GM19463 (cell line): ENCODE results near the gene UBR2.
A peak's percentile ranks its signal among the peaks of the same experiment; 100 is the strongest.
"Not testable (repeated sequence)": the region's sequence is repeated elsewhere in the genome, so short reads cannot be mapped to it uniquely, and the experiment has no call there.

Experiments
- ATAC-seq: cut with Tn5 transposase; IDR thresholded peaks from one replicate; pipeline ENCODE4 v1.9.1; 2021; ENCODE audit warnings: mild to moderate bottlenecking, moderate library complexity; ENCODE audit not compliant: unreplicated experiment

The UBR2 gene

GRCh38 chr6:42726026-42726425 lies 162.2 kb downstream of the UBR2 start:
- no peak for ATAC-seq

GRCh38 chr6:42726485-42727086 lies 162.8 kb downstream of the UBR2 start:
- ATAC-seq, result peak; percentile 78

GRCh38 chr6:42727087-42727611 lies 163.3 kb downstream of the UBR2 start:
- ATAC-seq, result no peak

- ATAC-seq, result no peak
Observed at GRCh38 chr6:42727627-42728026, 163.8 kb downstream of the UBR2 start.

GRCh38 chr6:42729731-42730130 lies 165.9 kb downstream of the UBR2 start:
- no peak for ATAC-seq

GRCh38 chr6:42733867-42734481 lies 170.1 kb downstream of the UBR2 start:
- ATAC-seq, result not testable (repeated sequence)

- ATAC-seq, result no peak
Observed at GRCh38 chr6:42735976-42736375, 172.1 kb downstream of the UBR2 start.

- ATAC-seq, result no peak
Observed at GRCh38 chr6:42740725-42741124, 176.9 kb downstream of the UBR2 start.

- no peak for ATAC-seq
Observed at GRCh38 chr6:42742116-42742894, 178.5 kb downstream of the UBR2 start.
